Skeletal muscle tissue (tissue), 4 donors: ENCODE results near the gene NRDE2. TPM values are rescaled to one million over a fixed set of nuclear protein-coding genes. Genes with fewer than 3 reads are reported as not detected.

Source experiments
- H3K27ac ChIP-seq: one replicate; pipeline ENCODE4 v1.7.0; 2013; ENCODE audit warnings: mild to moderate bottlenecking, low read depth, low read length, inconsistent platforms
- H3K27me3 ChIP-seq, 3 donors: one replicate each; pipeline ENCODE4 v1.7.0; 2013; ENCODE audit warnings: low read length in 3 of 3; ENCODE audit not compliant: control insufficient read depth in 3 of 3, insufficient read depth in 3 of 3
- H3K36me3 ChIP-seq, 3 donors: one replicate each; pipeline ENCODE4 v1.7.0; 2013; ENCODE audit warnings: low read length in 3 of 3; ENCODE audit not compliant: control insufficient read depth in 3 of 3, insufficient read depth in 3 of 3
- H3K4me1 ChIP-seq, 3 donors: one replicate each; pipeline ENCODE4 v1.7.0; 2013; ENCODE audit warnings: low read length in 3 of 3, mild to moderate bottlenecking in 3 of 3; ENCODE audit not compliant: control insufficient read depth in 3 of 3, insufficient read depth in 3 of 3
- H3K4me3 ChIP-seq, 3 donors: one replicate each; pipeline ENCODE4 v1.7.0; 2013; ENCODE audit warnings: low read length in 3 of 3
- H3K9ac ChIP-seq, 3 donors: one replicate each; pipeline ENCODE4 v1.7.0; 2013; ENCODE audit warnings: low read length in 3 of 3, mild to moderate bottlenecking in 3 of 3, moderate library complexity in 2 of 3, low read depth in 1 of 3
- H3K9me3 ChIP-seq, 3 donors: one replicate each; pipeline ENCODE4 v1.7.0; 2013; ENCODE audit warnings: low read length in 3 of 3; ENCODE audit not compliant: control insufficient read depth in 3 of 3
- total RNA-seq: library from RNA; depleted of rRNA; stranded (reverse); fragments of >200 nt; gene quantifications from one replicate; pipeline ENCODE4 v1.2.3, GENCODE V29; 2014
- donor health status: Osteomylitis.

Gene NRDE2
- total RNA-seq, 1 donor from 2014 or later: 14.6 TPM

DNA sequence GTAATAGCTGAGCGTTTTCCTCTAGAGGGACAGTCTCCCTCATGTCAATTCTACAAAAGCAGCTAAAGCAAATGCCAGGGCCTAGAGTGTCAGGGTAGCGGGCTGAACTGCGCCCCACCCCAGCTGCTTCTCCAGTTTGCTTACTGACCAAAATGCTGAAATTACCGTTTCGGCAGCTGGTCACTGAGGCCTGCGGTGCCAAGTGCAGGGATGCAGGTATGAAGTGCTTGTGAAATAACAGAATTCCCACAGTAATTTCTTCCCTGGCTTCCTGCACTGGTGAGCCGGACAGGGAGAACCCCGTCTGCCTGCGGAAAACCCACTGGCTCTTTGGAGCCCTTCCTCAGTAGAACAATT, 56.3 kb downstream of the NRDE2 start:
- H3K4me3 ChIP-seq: no peak overlapping the region
- peak overlapping the region; percentile 20 for H3K27ac ChIP-seq
- H3K36me3 ChIP-seq: peaks cover 55 to 72% (median 59%) of the 10 kb centered on the region in 3 donors
- peaks cover 15 to 26% (median 16%) of the 10 kb centered on the region in 3 donors for H3K4me1 ChIP-seq
- H3K27me3 ChIP-seq: no peaks in the 10 kb centered on the region
- H3K9me3 ChIP-seq: no peaks in the 10 kb centered on the region
- no peak overlapping the region for H3K9ac ChIP-seq

DNA sequence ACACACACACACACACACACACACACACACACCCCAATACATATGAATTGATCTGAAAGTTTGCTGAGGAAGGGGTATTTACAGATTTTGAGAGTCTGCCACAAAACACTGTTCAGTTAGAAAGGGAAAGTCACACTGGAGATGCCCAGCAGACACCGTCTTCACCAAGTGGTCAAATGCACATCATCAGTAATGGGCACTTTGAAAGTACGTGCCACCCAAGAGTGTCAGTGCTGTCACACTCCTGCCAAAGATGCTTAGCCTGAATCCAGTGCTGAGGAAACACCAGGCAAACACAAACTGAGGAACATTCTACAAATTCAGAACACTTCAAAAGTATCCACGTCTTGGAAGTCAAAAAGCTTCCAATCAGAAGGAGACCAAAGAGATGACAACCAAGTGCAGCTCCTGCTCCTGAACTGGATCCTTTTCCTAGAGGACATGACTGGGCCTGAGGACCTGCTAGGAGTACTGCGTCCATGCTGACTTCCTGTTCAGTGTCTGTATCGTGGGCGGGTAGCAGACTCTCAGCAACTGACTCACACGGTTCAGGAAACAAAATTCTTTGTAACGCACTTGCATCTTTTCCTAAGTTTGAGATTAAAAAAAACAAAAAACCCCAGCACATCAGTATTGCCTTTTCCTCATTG, 56.8 kb downstream of the NRDE2 start:
- H3K27me3 ChIP-seq: no peaks in the 10 kb centered on the region
- H3K9me3 ChIP-seq: no peaks in the 10 kb centered on the region
- H3K4me1 ChIP-seq: peaks cover 15 to 26% (median 16%) of the 10 kb centered on the region in 3 donors
- peak overlapping the region in 1 of 3 donors; percentile 33 for H3K9ac ChIP-seq
- H3K36me3 ChIP-seq: peaks cover 56 to 73% (median 60%) of the 10 kb centered on the region in 3 donors
- H3K4me3 ChIP-seq: no peak overlapping the region
- H3K27ac ChIP-seq: peak overlapping the region; percentile 20

GRCh38 chr14:90274019-90274418, 57.7 kb downstream of the NRDE2 start:
- no peak overlapping the region for H3K4me3 ChIP-seq
- H3K9me3 ChIP-seq: no peaks in the 10 kb centered on the region
- H3K4me1 ChIP-seq: peaks cover 15 to 26% (median 16%) of the 10 kb centered on the region in 3 donors
- H3K27ac ChIP-seq: no peak overlapping the region
- H3K9ac ChIP-seq: peak overlapping the region in 2 of 3 donors; percentile 20 to 40
- no peaks in the 10 kb centered on the region for H3K27me3 ChIP-seq
- H3K36me3 ChIP-seq: peaks cover 59 to 78% (median 63%) of the 10 kb centered on the region in 3 donors

DNA sequence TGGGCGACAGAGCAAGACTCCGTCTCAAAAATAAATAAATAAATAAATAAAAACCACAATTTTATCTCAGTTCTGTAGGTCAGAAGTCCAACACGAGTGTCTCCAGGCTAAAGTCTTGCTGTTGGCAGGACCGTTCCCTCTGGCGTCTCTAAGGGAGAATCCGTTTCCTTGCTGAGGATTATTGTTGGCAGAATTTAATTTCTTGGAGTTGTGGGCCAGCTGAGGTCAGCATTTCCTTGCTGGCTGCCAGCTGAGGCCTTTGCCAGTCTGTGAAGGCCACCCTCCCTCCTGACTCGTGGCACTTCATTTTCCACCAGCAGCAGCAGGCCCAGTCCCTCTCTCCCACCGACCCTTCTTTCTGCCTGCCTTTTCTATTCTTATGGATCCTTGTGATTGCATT, 58.2 kb downstream of the NRDE2 start:
- H3K27ac ChIP-seq: no peak overlapping the region
- H3K27me3 ChIP-seq: no peaks in the 10 kb centered on the region
- no peak overlapping the region for H3K4me3 ChIP-seq
- H3K9ac ChIP-seq: peak overlapping the region in 2 of 3 donors; percentile 40 to 51
- H3K4me1 ChIP-seq: peaks cover 15 to 22% (median 16%) of the 10 kb centered on the region in 3 donors
- peaks cover 58 to 78% (median 63%) of the 10 kb centered on the region in 3 donors for H3K36me3 ChIP-seq
- H3K9me3 ChIP-seq: no peaks in the 10 kb centered on the region

DNA sequence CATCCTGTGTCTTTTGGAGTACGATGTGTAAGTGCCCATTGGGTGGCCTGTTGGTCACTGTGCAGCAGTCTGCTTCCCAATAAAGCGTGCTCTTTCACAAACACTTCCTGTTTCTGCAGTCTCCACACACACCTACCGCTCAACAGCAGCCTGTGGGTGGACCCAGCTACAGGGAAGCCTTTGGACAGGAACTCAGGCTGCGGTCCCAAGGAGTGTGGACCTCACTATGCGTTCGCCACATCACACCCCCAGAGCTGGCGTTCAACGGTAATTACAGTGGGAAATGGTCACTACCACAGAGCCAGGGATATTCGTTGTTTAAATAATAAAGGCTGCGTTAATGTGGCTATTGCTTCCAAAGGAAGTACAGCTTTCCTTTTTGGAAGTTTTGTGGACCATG, 59.2 kb downstream of the NRDE2 start:
- peaks cover 15 to 19% (median 16%) of the 10 kb centered on the region in 3 donors for H3K4me1 ChIP-seq
- H3K9ac ChIP-seq: no peak overlapping the region
- no peak overlapping the region for H3K4me3 ChIP-seq
- H3K27ac ChIP-seq: no peak overlapping the region
- peaks cover 57 to 74% (median 58%) of the 10 kb centered on the region in 3 donors for H3K36me3 ChIP-seq
- H3K27me3 ChIP-seq: no peaks in the 10 kb centered on the region
- H3K9me3 ChIP-seq: no peaks in the 10 kb centered on the region

DNA sequence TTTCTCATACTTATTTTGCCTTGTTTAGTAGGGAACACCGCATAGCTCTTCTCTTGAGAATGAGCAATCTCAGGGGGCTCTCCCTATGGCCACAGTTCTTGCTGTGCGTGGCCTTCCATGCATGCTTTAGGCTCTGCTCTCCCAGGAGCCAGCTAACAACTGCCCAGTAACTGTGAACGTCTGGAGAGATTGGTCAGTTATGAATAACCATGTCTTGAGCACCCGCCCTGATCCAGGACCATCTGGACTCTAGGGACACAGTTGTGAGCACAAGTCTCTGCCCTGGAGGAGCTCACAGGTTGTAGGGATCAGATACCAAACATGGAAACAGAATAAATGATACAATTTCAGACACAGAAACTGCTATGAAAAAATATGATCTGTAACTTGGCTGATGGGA, 63.3 kb downstream of the NRDE2 start:
- Histone ChIP-seq H3K27ac (no peak overlapping the region), H3K9me3 (no peaks in the 10 kb centered on the region), H3K27me3 (no peaks in the 10 kb centered on the region), H3K9ac (no peak overlapping the region), H3K4me1 (peaks cover under 1 to 5% (median under 1%) of the 10 kb centered on the region in 3 donors), H3K36me3 (peaks cover 67 to 87% (median 83%) of the 10 kb centered on the region in 3 donors), H3K4me3 (no peak overlapping the region)

GRCh38 chr14:90266441-90267154, 65.1 kb downstream of the NRDE2 start:
- Histone ChIP-seq H3K27me3 (no peaks in the 10 kb centered on the region), H3K9me3 (no peaks in the 10 kb centered on the region), H3K27ac (no peak overlapping the region), H3K9ac (no peak overlapping the region), H3K4me3 (no peak overlapping the region), H3K4me1 (no peaks in the 10 kb centered on the region), H3K36me3 (peaks cover 61 to 81% (median 80%) of the 10 kb centered on the region in 3 donors)

DNA sequence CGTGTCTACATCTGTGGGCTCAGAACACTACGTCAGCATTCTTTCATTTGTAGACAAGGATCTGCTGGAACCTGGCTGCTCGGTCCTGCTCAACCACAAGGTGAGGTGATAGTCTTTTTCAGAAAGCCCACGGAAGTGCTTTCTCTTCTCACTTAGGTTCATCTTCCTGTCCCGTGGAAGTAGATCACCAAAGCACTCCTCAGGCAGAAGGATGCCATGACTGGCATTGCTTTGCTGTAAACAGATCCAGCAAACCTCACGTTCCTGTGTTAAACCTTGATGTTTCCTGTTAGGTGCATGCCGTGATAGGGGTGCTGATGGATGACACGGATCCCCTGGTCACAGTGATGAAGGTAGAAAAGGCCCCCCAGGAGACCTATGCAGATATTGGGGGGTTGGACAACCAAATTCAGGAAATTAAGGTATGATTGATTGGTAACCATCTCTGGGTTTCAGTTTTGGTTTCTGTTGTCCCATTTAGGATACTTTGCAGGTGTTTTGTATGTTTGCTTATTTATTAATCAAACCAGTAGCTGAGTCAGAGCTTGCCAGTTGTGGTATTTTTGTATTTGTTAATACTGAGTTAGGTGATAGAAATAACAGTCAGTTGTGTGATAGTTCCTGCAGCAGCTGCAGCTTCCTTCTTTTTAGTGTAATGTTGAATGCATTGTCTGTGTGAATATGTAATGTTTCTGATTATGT, 67.8 kb downstream of the NRDE2 start:
- Histone ChIP-seq H3K9me3 (no peaks in the 10 kb centered on the region), H3K36me3 (peaks cover 57 to 70% (median 65%) of the 10 kb centered on the region in 3 donors), H3K27me3 (no peaks in the 10 kb centered on the region), H3K27ac (no peak overlapping the region), H3K9ac (no peak overlapping the region), H3K4me1 (peaks cover 0 to under 1% (median 0%) of the 10 kb centered on the region in 3 donors), H3K4me3 (no peak overlapping the region)

DNA sequence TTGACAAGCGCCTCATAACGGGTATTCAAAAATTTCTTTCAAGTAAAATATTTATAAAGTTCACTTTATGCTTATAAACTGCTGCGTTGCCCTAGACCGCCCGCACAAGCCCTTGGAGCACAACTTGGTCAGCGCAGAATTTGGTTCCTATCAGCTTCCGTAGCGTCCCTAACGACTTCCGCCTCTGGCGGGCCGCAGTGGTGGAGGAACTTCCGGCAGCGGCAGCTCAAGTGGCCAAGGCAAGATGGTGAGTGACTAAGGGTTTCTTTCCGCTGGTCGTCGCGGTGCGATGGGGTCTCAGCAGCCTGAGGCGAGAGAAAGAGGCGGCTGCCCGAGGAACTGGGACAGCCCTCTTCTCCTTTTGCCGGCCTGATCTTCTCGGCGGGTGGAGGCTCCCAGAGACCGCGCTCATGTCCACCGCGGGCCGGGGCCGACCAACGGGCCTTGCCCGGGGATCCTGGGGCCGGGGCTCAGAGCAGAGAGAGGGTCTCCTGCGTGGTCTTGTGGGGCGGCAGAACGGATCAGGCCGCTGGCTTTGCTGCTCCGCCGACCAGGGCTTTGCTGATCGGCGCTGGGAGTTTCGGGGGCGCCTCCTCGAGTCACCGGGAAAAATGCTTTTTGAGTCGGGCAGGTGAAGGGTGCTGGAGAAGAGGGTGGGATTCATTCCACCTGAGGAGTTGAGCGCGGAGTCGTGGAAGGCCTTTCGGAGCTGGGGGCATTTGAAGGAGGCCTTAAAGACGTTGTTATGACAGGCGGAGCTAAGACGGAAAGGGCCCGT, 75.2 kb downstream of the NRDE2 start, which contains the start of gene PSMC1:
TSS of gene PSMC1 (plus strand) at position 200 of the 778 bp plus-strand sequence. CDS start at position 245, 45 bp downstream.
- peak within 1 kb of the TSS; percentile 96 for H3K27ac ChIP-seq

More for the DNA sequence above, 75.2 kb downstream of the NRDE2 start, which contains the start of gene PSMC1:
- Histone ChIP-seq H3K27me3 (peaks cover 0 to 10% (median 5%) of the 10 kb centered on the region in 3 donors), H3K9me3 (no peaks in the 10 kb centered on the region), H3K4me3 (peak within 1 kb of the TSS; percentile 85 to 94 (median 88)), H3K4me1 (peaks cover 8 to 17% (median 16%) of the 10 kb centered on the region in 3 donors), H3K36me3 (peaks cover 11 to 19% (median 15%) of the 10 kb centered on the region in 3 donors), H3K9ac (peak within 1 kb of the TSS; percentile 97 to 99 (median 97))
